Astrocyte (in vitro differentiated cells and primary cell): Measurements from ENCODE around the gene SLC15A1. TPM values are rescaled to one million over a fixed set of nuclear protein-coding genes. Genes with fewer than 3 reads are reported as not detected.
A peak's percentile ranks its signal among the peaks of the same experiment; 100 is the strongest.

Source experiments
- DNase-seq: peaks from one replicate; pipeline ENCODE4 v3.0.0-alpha.2; 2010; ENCODE audit warnings: low read depth
- FAIRE-seq: peaks from 2 replicates; lab custom pipeline; 2011; peaks lifted over from hg19 to GRCh38; lab: Jason Lieb, UNC
- H2AFZ ChIP-seq: 2 replicates; pipeline ENCODE4 v1.6.0; 2012; ENCODE audit warnings: low read depth, low read length, inconsistent platforms
- H3K27ac ChIP-seq: 2 replicates; pipeline ENCODE4 v1.5.1; 2011; ENCODE audit warnings: low read depth, low read length, inconsistent platforms
- H3K27me3 ChIP-seq: 2 replicates; pipeline ENCODE4 v1.6.0; 2011; ENCODE audit warnings: low read length, inconsistent platforms; ENCODE audit not compliant: insufficient read depth
- H3K36me3 ChIP-seq: 2 replicates; pipeline ENCODE4 v1.5.1; 2011; ENCODE audit warnings: low read length, inconsistent platforms; ENCODE audit not compliant: insufficient read depth
- H3K4me1 ChIP-seq: 2 replicates; pipeline ENCODE4 v1.5.1; 2011; ENCODE audit warnings: low read length, inconsistent platforms; ENCODE audit not compliant: insufficient read depth
- H3K4me2 ChIP-seq: 2 replicates; pipeline ENCODE4 v1.6.0; 2012; ENCODE audit warnings: low read length, inconsistent platforms
- H3K4me3 ChIP-seq: 2 replicates; pipeline ENCODE4 v1.5.1; 2011; ENCODE audit warnings: low read depth, mild to moderate bottlenecking, low read length, inconsistent platforms; ENCODE audit not compliant: insufficient read depth
- H3K79me2 ChIP-seq: 2 replicates; pipeline ENCODE4 v1.6.0; 2012; ENCODE audit warnings: mild to moderate bottlenecking, low read length, inconsistent platforms; ENCODE audit not compliant: insufficient read depth
- H3K9ac ChIP-seq: 2 replicates; pipeline ENCODE4 v1.6.0; 2012; ENCODE audit warnings: mild to moderate bottlenecking, low read length, inconsistent platforms
- H3K9me3 ChIP-seq: 2 replicates; pipeline ENCODE4 v1.5.1; 2012; ENCODE audit warnings: low read depth, mild to moderate bottlenecking, low read length, inconsistent platforms; ENCODE audit not compliant: insufficient read depth
- H4K20me1 ChIP-seq: 2 replicates; pipeline ENCODE4 v1.6.0; 2012; ENCODE audit warnings: low read length, inconsistent platforms; ENCODE audit not compliant: insufficient read depth
- H3K27ac Mint-ChIP-seq: one replicate; pipeline ENCODE4 v1.8.0; 2021; ENCODE audit warnings: mild to moderate bottlenecking, mixed read lengths; ENCODE audit not compliant: unreplicated experiment
- H3K27me3 Mint-ChIP-seq: one replicate; pipeline ENCODE4 v1.8.0; 2021; ENCODE audit warnings: low read depth, mixed read lengths; ENCODE audit not compliant: unreplicated experiment
- H3K36me3 Mint-ChIP-seq: one replicate; pipeline ENCODE4 v1.8.0; 2021; ENCODE audit warnings: low read depth, mixed read lengths; ENCODE audit not compliant: unreplicated experiment
- H3K4me1 Mint-ChIP-seq: one replicate; pipeline ENCODE4 v1.8.0; 2021; ENCODE audit warnings: low read depth, mixed read lengths; ENCODE audit not compliant: unreplicated experiment
- H3K4me3 Mint-ChIP-seq: one replicate; pipeline ENCODE4 v1.8.0; 2021; ENCODE audit warnings: mild to moderate bottlenecking, moderate library complexity, mixed read lengths; ENCODE audit not compliant: unreplicated experiment
- H3K9me3 Mint-ChIP-seq: one replicate; pipeline ENCODE4 v1.8.0; 2021; ENCODE audit warnings: mild to moderate bottlenecking, mixed read lengths; ENCODE audit not compliant: unreplicated experiment
- CTCF ChIP-seq: IDR thresholded peaks from 2 replicates; pipeline ENCODE4 v1.5.1; 2011; ENCODE audit warnings: low read depth, mild to moderate bottlenecking, inconsistent platforms, low read length, moderate library complexity; ENCODE audit not compliant: insufficient read depth
- EZH2 ChIP-seq: IDR thresholded peaks from 2 replicates; pipeline ENCODE4 v1.6.1; 2012; ENCODE audit warnings: mild to moderate bottlenecking, low read length, inconsistent platforms; ENCODE audit not compliant: insufficient read depth
- total RNA-seq: library from RNA; stranded (reverse); gene quantifications from 2 replicates; pipeline ENCODE4 v1.2.1, GENCODE V29; 2021

SLC15A1 gene
- total RNA-seq, 1 donor from 2014 or later = not detected

GRCh38 chr13:98783856-98784478 lies 31.5 kb upstream of the SLC15A1 start:
- Histone ChIP-seq H2AFZ (no peak overlapping the region), H3K9ac (no peak overlapping the region), H3K4me3 (no peak overlapping the region), H3K36me3 (no peaks in the 10 kb centered on the region), H4K20me1 (no peaks in the 10 kb centered on the region), H3K4me2 (no peak overlapping the region), H3K79me2 (no peaks in the 10 kb centered on the region), H3K4me1 (peaks cover 1% of the 10 kb centered on the region), H3K27ac (no peak overlapping the region), H3K9me3 (no peaks in the 10 kb centered on the region), H3K27me3 (peaks cover 6% of the 10 kb centered on the region)
- Mint-ChIP-seq H3K9me3 (peaks cover 3% of the 10 kb centered on the region), H3K4me3 (no peak overlapping the region), H3K36me3 (no peaks in the 10 kb centered on the region), H3K27me3 (peaks cover 38% of the 10 kb centered on the region), H3K27ac (no peak overlapping the region), H3K4me1 (no peaks in the 10 kb centered on the region)
- FAIRE-seq (no peak), DNase-seq (no peak)
- TF ChIP-seq EZH2 (no peak), CTCF (no peak)

- peaks cover 32% of the 10 kb centered on the region for H3K27me3 Mint-ChIP-seq
- no peak for FAIRE-seq
- H3K36me3 Mint-ChIP-seq = no peaks in the 10 kb centered on the region
Observed at GRCh38 chr13:98782654-98783053, 30.2 kb upstream of the SLC15A1 start.

More at GRCh38 chr13:98782654-98783053, 30.2 kb upstream of the SLC15A1 start:
- DNase-seq = peak; percentile 34
- no peak overlapping the region for H3K4me3 Mint-ChIP-seq
- H3K36me3 ChIP-seq = no peaks in the 10 kb centered on the region
- H3K27ac ChIP-seq = no peak overlapping the region
- no peak overlapping the region for H3K4me2 ChIP-seq
- H3K9me3 Mint-ChIP-seq = peaks cover 3% of the 10 kb centered on the region
- H3K9me3 ChIP-seq = no peaks in the 10 kb centered on the region
- no peak overlapping the region for H3K4me3 ChIP-seq
- H3K79me2 ChIP-seq = no peaks in the 10 kb centered on the region
- H3K4me1 Mint-ChIP-seq = no peaks in the 10 kb centered on the region
- TF ChIP-seq CTCF (no peak), EZH2 (no peak)
- H4K20me1 ChIP-seq = no peaks in the 10 kb centered on the region
- H2AFZ ChIP-seq = no peak overlapping the region
- H3K4me1 ChIP-seq = peaks cover 7% of the 10 kb centered on the region
- H3K27me3 ChIP-seq = peaks cover 6% of the 10 kb centered on the region
- no peak overlapping the region for H3K9ac ChIP-seq
- H3K27ac Mint-ChIP-seq = no peak overlapping the region
